Motor neuron (in vitro differentiated cells): ENCODE results near the gene CDH4. TPM values are rescaled to one million over a fixed set of nuclear protein-coding genes. Genes with fewer than 3 reads are reported as not detected.

Experiments
- ATAC-seq, 8 experiments: fragments of 200-7000 bp; cut with Tn5 transposase; replicated peaks in 6 of 8; 2 replicates each; pipeline ENCODE4 v1.8.0; 2021; ENCODE audit warnings: mild to moderate bottlenecking in 8 of 8, moderate library complexity in 8 of 8
- H3K27ac ChIP-seq, 2 donors: fragments of 250-450 bp; sonication (Bioruptor Pico); 2 replicates each; pipeline ENCODE4 v1.9.0; 2021; ENCODE audit warnings: antibody characterized with exemption in 2 of 2, mild to moderate bottlenecking in 2 of 2, moderate library complexity in 1 of 2
- H3K4me1 ChIP-seq, 2 donors: fragments of 250-450 bp; sonication (Bioruptor Pico); replicated peaks in 1 of 2; 2 replicates each; pipeline ENCODE4 v1.6.1; 2021; ENCODE audit warnings: antibody characterized with exemption in 2 of 2, mild to moderate bottlenecking in 2 of 2, moderate library complexity in 1 of 2
- H3K4me3 ChIP-seq, 5 donors: fragments of 250-450 bp; sonication (Bioruptor Pico); 2 replicates each; pipeline ENCODE4 v1.9.0; 2021; ENCODE audit warnings: antibody characterized with exemption in 5 of 5, mild to moderate bottlenecking in 5 of 5, moderate library complexity in 4 of 5
- WGBS, 10 experiments: fragments of 450-650 bp; shearing (Covaris generic); methylation state at CpG; one replicate each; pipeline ENCODE4 v1.0.0; 2022; 5-methylcytosine and 5-hydroxymethylcytosine counted together
- in situ Hi-C, 9 experiments: fragments of 400-800 bp; cut with MboI; loops; one replicate each; pipeline ENCODE4 v1.15.0; 2021; ENCODE audit warnings: low sequenced_read_pairs in 9 of 9, low pct_unique_long_range_greater_than_20kb in 2 of 9; ENCODE audit not compliant: unreplicated experiment in 9 of 9
- total RNA-seq, 8 experiments: library from RNA; unstranded; fragments of 300-600 nt; gene quantifications; 2 replicates each; pipeline versions ENCODE4 v1.2.3 to v1.2.4, GENCODE V29; 2022

The CDH4 gene
- total RNA-seq, 8 experiments from 2014 or later = 2.4 to 41.6 (median 12.9) TPM

DNA sequence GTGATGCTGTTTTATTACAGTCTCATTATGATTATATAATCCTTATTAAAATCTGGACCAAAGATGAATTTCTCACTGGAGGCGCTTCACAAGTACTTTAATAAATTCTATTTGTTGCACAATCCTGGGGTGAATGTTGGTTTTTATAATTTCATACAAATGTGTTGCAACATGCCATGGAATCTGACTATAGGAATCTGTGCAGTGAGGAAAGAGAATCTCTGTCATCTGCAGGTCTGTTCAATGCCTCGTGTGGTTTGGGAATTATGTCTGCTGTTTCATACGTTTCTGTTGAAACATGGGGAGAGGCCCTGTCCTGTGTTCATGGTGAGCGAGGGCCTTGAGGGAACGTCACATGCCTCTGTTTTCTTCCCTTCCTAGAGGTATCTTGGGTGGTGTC is 277.3 kb downstream of the CDH4 start:
- in situ Hi-C loops = no loop called here
- no peak overlapping the region for H3K27ac ChIP-seq
- H3K4me3 ChIP-seq = no peak overlapping the region
- WGBS, 10 experiments = 0 to 100% (median 65%) methylated on average over 1 to 5 of the region's 5 CpGs
- ATAC-seq = no peak
- peaks cover 34 to 39% of the 10 kb centered on the region in 2 donors for H3K4me1 ChIP-seq

DNA sequence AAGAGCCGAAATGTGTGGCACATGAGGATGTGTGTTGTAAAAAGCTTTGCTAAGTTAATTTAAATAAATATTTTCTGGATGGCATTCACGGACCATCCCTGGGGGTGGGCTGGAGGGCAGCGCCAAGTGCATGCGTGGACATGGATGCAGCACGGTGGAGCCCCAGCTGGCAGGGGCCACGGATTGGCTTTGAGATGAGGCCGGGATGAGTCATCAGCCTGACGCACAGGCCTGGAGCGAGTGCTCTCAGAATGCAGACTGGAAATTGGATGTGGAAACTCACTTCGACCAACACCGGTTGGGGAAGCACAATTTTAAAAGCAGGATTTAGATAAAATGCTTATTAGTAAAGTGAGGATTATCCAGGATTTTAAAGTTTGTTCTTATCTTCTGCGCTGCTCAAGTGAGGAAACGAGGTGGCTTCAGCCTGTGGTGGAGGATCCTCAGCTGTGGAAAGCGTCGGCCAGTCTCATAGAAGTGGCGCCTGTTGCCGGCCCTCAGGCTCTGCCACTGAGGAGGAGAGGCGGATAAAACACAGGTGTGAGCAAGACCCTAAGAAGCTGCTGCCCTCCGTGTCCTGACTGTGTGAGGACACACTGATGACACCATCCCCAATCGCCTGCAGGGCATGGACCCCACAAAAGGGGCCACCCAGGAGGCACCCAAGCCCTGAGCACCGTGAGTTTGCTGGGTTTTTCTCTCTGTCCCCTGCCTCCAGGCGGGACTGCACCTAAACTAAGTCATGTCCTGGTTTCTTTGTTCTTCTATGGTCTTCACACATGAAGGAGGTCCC is 279.7 kb downstream of the CDH4 start:
- in situ Hi-C loops = no loop called here
- Histone ChIP-seq H3K4me3 (no peak overlapping the region), H3K27ac (no peak overlapping the region), H3K4me1 (peaks cover 34 to 48% of the 10 kb centered on the region in 2 donors)
- peak in 5 of 8 experiments; percentile 78 to 88 (median 83) for ATAC-seq
- 36 to 100% (median 77%) methylated on average over 1 to 16 of the region's 22 CpGs for WGBS, 10 experiments

DNA sequence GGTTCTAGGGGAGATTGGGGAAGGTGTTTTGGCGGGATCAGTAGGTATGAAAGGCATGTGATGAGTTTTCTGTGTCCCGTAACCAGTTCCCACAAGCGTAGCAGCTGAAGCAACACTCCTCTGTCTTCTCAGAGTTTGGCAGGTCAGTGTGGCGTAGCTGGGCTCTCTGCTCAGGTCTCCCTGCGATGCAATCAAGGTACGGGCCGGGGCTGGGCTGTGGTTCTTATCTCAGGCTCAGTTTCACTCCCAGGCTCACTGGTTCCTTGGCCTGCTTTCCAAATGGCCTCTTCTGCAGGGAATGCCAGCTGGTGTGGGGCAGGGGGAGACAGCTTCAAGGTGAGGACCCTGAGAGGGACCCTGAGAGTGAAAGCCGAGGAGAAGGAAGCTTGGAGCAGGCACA is 280.7 kb downstream of the CDH4 start:
- in situ Hi-C loops = no loop called here
- no peak for ATAC-seq
- H3K27ac ChIP-seq = no peak overlapping the region
- H3K4me1 ChIP-seq = peaks cover 44 to 57% of the 10 kb centered on the region in 2 donors
- H3K4me3 ChIP-seq = no peak overlapping the region
- 9 to 100% (median 82%) methylated on average over 1 to 6 of the region's 8 CpGs; no CpG with 5 or more reads in 2 of the 10 experiments for WGBS, 10 experiments

DNA sequence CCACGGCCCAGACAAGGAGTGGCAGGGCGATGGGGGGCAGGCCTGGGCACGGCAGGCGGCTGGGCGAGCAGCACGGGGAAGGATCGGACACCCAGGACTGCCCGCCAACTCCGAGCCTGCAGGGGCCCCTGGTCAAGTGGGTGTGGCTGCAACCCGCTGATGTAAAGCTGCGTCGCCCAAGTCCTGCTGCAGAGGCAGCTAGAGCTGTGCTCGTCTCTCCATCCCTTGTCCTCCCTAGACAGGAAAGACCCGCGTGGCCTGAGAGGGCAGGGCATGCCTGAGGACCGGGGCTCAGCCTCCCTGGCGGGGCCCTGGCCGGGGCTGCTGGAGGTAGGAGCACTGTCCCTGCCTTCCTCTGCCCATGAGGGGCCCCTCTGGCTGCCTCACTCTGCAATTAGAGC is 281.2 kb downstream of the CDH4 start:
- 60 to 87% (median 81%) methylated on average over 1 to 7 of the region's 18 CpGs; no CpG with 5 or more reads in 6 of the 10 experiments for WGBS, 10 experiments
- Histone ChIP-seq H3K27ac (no peak overlapping the region), H3K4me1 (peaks cover 49 to 62% of the 10 kb centered on the region in 2 donors), H3K4me3 (no peak overlapping the region)
- ATAC-seq = peak in 4 of 8 experiments; percentile 20 to 42 (median 30)
- in situ Hi-C loops = no loop called here

DNA sequence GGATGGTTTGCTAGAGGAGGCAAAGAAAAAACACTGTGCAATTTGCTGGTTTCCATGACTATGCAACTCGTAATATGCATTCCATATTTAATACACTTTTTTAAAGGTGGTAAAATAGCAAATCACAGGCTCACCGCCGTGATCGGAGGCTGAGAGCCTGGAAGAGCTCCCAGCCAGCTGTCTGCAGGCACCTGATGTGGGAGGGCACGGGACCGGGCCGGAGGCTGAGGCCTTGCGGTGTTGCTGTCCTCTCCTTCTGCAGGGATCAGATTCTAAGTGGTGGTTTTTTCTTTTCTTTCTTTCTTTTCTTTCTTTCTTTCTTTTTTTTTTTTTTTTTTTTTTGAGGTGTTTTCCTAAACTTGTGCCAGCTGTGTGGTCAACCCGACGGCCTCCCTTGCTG is 282.3 kb downstream of the CDH4 start:
- peak in 2 of 8 experiments; percentile 9 to 39 for ATAC-seq
- H3K27ac ChIP-seq = peak overlapping the region in 1 of 2 donors; percentile 8
- no peak overlapping the region for H3K4me3 ChIP-seq
- peaks cover 51 to 60% of the 10 kb centered on the region in 2 donors for H3K4me1 ChIP-seq
- 0 to 100% (median 81%) methylated on average over 1 to 9 of the region's 10 CpGs; no CpG with 5 or more reads in 1 of the 10 experiments for WGBS, 10 experiments
- in situ Hi-C loops = no loop called here

DNA sequence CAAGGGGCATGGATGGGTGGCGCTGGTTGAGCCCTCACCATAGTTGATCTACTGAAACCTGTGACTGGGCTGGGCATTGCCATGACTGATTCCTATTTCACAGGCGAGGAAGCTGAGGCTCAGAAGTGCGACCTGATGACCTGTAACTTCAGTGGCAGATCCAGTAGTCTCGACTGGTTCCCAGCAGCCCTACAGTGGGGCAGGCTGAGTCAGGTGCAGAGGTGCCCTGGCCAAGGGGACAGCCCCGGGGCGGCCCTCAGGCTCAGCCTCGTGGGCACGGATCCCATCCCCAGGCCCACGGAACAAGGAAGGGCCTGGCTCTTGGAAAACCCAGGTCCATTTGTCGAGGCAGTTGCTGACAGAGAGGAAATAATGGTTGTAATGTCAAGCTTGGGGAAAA is 283.0 kb downstream of the CDH4 start:
- in situ Hi-C loops = no loop called here
- Histone ChIP-seq H3K27ac (peak overlapping the region in 1 of 2 donors; percentile 32), H3K4me3 (no peak overlapping the region), H3K4me1 (peaks cover 51 to 60% of the 10 kb centered on the region in 2 donors)
- no peak for ATAC-seq
- WGBS, 10 experiments = 25 to 100% (median 91%) methylated on average over 1 to 3 of the region's 10 CpGs; no CpG with 5 or more reads in 4 of the 10 experiments

DNA sequence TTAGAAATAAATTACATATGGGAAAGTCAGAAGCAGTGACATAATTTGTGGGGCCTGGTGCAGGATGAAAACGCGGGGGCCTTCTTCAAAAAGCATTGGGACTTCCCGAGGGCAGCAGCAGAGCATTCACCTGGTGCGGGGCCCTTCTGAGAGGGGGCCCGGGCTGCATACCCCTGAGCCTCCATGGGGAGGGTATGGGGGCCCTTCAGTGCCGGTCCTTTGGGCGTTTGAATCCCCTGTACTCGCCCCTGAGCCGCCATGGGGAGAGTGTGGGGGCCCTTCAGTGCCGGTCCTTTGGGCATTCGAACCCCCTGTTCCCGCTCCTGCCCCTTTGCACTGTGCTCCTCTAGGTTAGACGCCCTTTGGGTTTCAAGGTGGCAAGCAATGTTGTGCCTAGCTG is 283.5 kb downstream of the CDH4 start:
- WGBS, 10 experiments = 22 to 100% (median 81%) methylated on average over 1 to 10 of the region's 13 CpGs; no CpG with 5 or more reads in 5 of the 10 experiments
- no peak for ATAC-seq
- peak overlapping the region in 1 of 2 donors; percentile 32 for H3K27ac ChIP-seq
- in situ Hi-C loops = no loop called here
- H3K4me3 ChIP-seq = no peak overlapping the region
- H3K4me1 ChIP-seq = peaks cover 49 to 60% of the 10 kb centered on the region in 2 donors

DNA sequence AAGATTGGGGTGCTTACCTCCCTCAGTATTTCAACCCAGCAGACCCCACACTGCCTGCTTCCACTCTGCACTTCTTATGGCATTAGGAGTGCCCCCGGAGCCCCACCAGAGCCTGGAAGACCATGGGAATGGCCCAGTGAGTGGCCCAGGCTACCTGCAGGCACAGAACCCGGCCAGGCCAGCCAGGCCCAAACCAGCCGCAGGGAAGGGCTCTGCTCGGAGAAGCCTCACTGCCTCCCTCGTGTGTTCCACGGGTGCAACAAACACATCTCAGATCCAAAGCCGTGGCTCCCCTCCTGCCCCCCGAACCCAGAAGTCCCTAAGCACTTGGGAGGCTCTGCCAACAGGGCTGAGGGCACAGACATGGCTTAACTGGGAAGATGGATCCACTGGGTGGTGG is 283.9 kb downstream of the CDH4 start:
- in situ Hi-C loops = no loop called here

DNA sequence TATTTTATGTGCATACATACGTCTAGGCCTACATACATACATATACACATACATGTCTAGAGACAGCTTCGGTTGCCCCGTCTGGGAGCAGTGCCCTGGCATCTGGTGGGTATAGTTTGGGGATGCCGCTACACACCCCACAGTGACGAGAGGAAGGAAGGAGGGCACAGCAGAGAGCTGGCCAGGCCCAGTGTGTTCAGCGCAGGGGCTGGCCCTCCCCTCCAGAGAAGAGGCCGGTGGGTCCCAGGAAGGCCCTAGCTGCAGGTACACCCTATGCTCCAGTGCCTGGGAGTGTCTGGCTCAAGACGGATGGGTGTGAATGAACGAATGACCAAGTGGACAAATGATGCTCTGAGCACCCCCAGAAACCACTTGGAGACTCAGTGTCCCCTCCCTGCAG is 284.6 kb downstream of the CDH4 start:
- no peak for ATAC-seq
- Histone ChIP-seq H3K4me1 (peaks cover 42 to 59% of the 10 kb centered on the region in 2 donors), H3K4me3 (no peak overlapping the region), H3K27ac (no peak overlapping the region)
- WGBS, 10 experiments = 94 to 100% (median 100%) methylated on average over 1 to 3 of the region's 9 CpGs; no CpG with 5 or more reads in 6 of the 10 experiments
- in situ Hi-C loops = no loop called here

More for the DNA sequence above, 283.9 kb downstream of the CDH4 start:
- no peak for ATAC-seq
- no peak overlapping the region for H3K27ac ChIP-seq
- H3K4me3 ChIP-seq = no peak overlapping the region
- H3K4me1 ChIP-seq = peaks cover 46 to 60% of the 10 kb centered on the region in 2 donors
- WGBS, 10 experiments = 0 to 100% (median 88%) methylated on average over 1 to 6 of the region's 8 CpGs; no CpG with 5 or more reads in 6 of the 10 experiments

DNA sequence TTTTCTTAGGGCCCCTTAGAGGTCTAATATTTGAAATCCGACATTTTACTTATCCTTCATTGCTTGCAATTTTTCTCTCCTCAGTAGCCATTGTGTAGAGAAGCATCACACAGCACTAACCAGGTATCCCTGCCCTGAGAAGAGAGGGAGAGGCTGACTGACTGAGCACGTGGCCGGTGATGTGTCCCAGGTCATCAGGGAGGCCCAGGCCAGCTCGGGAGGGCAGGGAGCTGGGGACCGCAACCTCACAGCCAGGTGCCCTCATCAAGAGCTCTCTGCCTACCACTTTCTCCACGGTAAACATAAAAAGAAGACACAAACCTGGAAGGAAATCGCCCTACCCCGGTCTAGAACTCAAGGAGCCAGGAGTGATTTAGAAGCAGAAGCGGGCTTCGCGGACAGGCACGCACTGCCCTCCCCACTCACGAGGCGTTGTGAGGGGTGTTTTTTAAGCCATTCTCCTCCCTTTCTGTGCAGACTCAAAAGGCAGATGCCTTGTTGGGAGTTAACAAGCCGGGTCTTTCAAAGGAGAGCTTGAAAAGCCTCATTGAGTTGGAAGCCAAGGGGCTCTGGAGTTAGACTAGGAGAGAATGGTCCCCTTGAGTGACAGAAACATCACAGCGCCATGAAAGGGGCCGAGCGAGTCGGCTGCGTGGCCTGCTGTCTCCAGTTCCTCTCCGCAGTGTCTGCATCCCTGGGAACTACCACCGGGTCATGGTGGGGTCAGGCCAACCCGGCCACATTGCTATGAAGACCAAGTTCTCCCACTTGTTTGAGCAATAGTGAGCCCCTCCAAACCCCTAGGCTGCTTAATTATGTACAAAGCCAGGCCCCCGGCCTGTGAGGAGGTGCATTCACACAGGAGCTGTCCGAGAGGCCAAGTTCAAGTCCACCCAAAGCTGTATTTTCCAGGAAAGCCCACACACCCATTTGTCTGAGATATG is 285.4 kb downstream of the CDH4 start:
- 32 to 93% (median 79%) methylated on average over 1 to 11 of the region's 25 CpGs; no CpG with 5 or more reads in 1 of the 10 experiments for WGBS, 10 experiments
- Histone ChIP-seq H3K4me3 (no peak overlapping the region), H3K4me1 (peaks cover 37 to 55% of the 10 kb centered on the region in 2 donors), H3K27ac (no peak overlapping the region)
- in situ Hi-C loops = no loop called here
- peak in 1 of 8 experiments; percentile 25 for ATAC-seq

DNA sequence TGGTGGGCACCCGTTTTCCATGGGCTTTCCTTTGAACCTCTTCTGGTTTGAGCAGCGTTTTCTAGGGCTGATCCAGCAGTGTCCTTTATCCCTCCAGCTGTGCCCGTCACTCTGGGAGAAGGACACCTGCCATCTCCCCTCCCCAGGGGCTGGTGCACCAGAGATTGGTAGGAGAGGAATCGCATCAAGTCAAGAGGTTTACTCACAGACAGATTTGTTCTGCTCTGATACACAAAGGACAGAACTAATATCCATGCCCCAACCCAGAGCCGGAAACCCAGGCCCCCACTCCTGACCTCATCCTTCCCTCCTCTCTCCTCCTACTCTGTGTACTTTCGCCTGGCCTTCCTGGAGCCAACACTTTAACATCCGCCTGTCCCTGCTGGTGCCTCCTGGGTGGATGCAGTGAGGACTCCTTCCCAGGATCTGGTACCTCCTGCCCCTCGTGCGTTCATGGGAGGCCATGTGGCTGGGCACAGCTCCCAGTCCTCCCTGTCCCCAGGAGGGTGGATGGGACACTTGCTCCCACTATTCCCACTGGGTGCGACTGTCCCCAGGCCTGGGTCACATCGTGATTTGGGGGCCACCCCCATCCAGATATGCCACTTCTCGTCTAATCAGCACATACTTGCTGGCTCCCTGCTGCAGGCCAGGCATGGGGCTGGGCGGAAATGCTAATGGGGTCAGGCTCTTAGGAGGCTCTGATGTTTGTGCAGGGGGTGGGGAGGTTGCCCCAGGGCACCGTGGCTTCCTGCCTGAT is 286.3 kb downstream of the CDH4 start:
- no peak overlapping the region for H3K27ac ChIP-seq
- H3K4me1 ChIP-seq = peaks cover 35 to 48% of the 10 kb centered on the region in 2 donors
- WGBS, 10 experiments = 0 to 100% (median 86%) methylated on average over 2 to 5 of the region's 14 CpGs; no CpG with 5 or more reads in 4 of the 10 experiments
- peak in 1 of 8 experiments; percentile 13 for ATAC-seq
- H3K4me3 ChIP-seq = no peak overlapping the region
- in situ Hi-C loops = no loop called here

DNA sequence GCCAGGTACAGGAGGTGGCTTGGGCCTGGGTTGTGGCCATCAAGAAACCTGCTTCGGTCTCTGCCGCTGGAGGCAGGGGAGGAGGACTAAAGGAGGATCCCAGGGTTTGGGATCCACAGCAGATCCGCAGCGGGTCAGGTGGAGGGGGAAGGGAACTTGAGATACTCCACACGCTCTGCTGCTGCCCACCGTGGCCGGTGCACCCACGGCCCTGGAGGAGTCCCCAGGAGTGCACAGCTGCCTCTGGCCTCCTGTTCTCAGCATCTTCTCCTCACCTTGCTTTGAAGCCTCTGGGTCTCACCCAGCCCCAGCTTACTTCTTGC is 286.8 kb downstream of the CDH4 start:
- Histone ChIP-seq H3K4me1 (peaks cover 30 to 42% of the 10 kb centered on the region in 2 donors), H3K27ac (no peak overlapping the region), H3K4me3 (no peak overlapping the region)
- no peak for ATAC-seq
- in situ Hi-C loops = no loop called here
- 40 to 100% (median 97%) methylated on average over 1 to 4 of the region's 8 CpGs; no CpG with 5 or more reads in 6 of the 10 experiments for WGBS, 10 experiments
